GM23338 (cell line): Measurements from ENCODE around the gene PPHLN1. TPM values are rescaled to one million over a fixed set of nuclear protein-coding genes. Genes with fewer than 3 reads are reported as not detected.

Source experiments
- ATAC-seq: fragments of 200-7000 bp; cut with Tn5 transposase; 3 replicates; pipeline ENCODE4 v1.9.1; 2020
- DNase-seq: peaks from one replicate; pipeline ENCODE4 v3.0.0-alpha.2; 2015; ENCODE audit warnings: low spot score
- H2AFZ ChIP-seq: fragments of 200-600 bp; sonication (generic); 2 replicates; pipeline ENCODE4 v1.8.0; 2016; ENCODE audit warnings: antibody characterized with exemption, mild to moderate bottlenecking, moderate library complexity
- H3F3A ChIP-seq: fragments of 200-600 bp; sonication (generic); replicated peaks from 2 replicates; pipeline ENCODE4 v1.8.0; 2017; ENCODE audit warnings: antibody characterized with exemption, mixed run types, low read depth
- H3K27ac ChIP-seq: fragments of 200-600 bp; sonication (generic); 2 replicates; pipeline ENCODE4 v1.6.1; 2016; ENCODE audit warnings: low read depth
- H3K27me3 ChIP-seq: fragments of 200-600 bp; sonication (generic); 2 replicates; pipeline ENCODE4 v1.8.0; 2016; ENCODE audit warnings: mild to moderate bottlenecking, mixed run types, moderate library complexity; ENCODE audit not compliant: insufficient read depth
- H3K36me3 ChIP-seq: fragments of 200-600 bp; sonication (generic); 2 replicates; pipeline ENCODE4 v1.8.0; 2016; ENCODE audit warnings: mild to moderate bottlenecking; ENCODE audit not compliant: insufficient read depth
- H3K4me1 ChIP-seq: fragments of 200-600 bp; sonication (generic); 2 replicates; pipeline ENCODE4 v1.8.0; 2016; ENCODE audit warnings: mild to moderate bottlenecking, moderate library complexity; ENCODE audit not compliant: insufficient read depth
- H3K4me2 ChIP-seq: fragments of 200-600 bp; sonication (generic); 2 replicates; pipeline ENCODE4 v1.7.1; 2017; ENCODE audit warnings: mixed run types
- H3K4me3 ChIP-seq: fragments of 200-600 bp; sonication (generic); 2 replicates; pipeline ENCODE4 v1.6.1; 2016; ENCODE audit warnings: mixed run types
- H3K79me2 ChIP-seq: fragments of 200-600 bp; sonication (generic); replicated peaks from 2 replicates; pipeline ENCODE4 v1.8.0; 2017; ENCODE audit warnings: mild to moderate bottlenecking; ENCODE audit not compliant: insufficient read depth
- H3K9me2 ChIP-seq: fragments of 200-600 bp; sonication (generic); 2 replicates; pipeline ENCODE4 v1.8.0; 2017; ENCODE audit not compliant: insufficient read depth
- H4K20me1 ChIP-seq: fragments of 200-600 bp; sonication (generic); replicated peaks from 2 replicates; pipeline ENCODE4 v1.8.0; 2017; ENCODE audit warnings: mild to moderate bottlenecking; ENCODE audit not compliant: insufficient read depth
- H3K27ac Mint-ChIP-seq: 2 replicates; pipeline ENCODE4 v1.8.0; 2020; ENCODE audit warnings: inconsistent platforms, mild to moderate bottlenecking, moderate library complexity, mixed read lengths
- H3K27me3 Mint-ChIP-seq: 3 replicates; pipeline ENCODE4 v1.8.0; 2022; ENCODE audit warnings: low read depth, mild to moderate bottlenecking, moderate library complexity, mixed read lengths, inconsistent platforms; ENCODE audit not compliant: insufficient read depth, poor library complexity
- H3K36me3 Mint-ChIP-seq: 3 replicates; pipeline ENCODE4 v1.8.0; 2021; ENCODE audit warnings: low read depth, mild to moderate bottlenecking, inconsistent platforms, moderate library complexity, mixed read lengths
- H3K4me1 Mint-ChIP-seq: 3 replicates; pipeline ENCODE4 v1.8.0; 2020; ENCODE audit warnings: mild to moderate bottlenecking, inconsistent platforms, mixed read lengths
- H3K4me3 Mint-ChIP-seq: 3 replicates; pipeline ENCODE4 v1.8.0; 2021; ENCODE audit warnings: moderate library complexity, mild to moderate bottlenecking, inconsistent platforms, mixed read lengths
- H3K9me3 Mint-ChIP-seq: 3 replicates; pipeline ENCODE4 v1.8.0; 2020; ENCODE audit warnings: moderate library complexity, mild to moderate bottlenecking, inconsistent platforms, mixed read lengths
- CREB1 ChIP-seq: fragments of 250-450 bp; sonication (Bioruptor Pico); IDR thresholded peaks from 2 replicates; pipeline ENCODE4 v1.5.0; 2020; ENCODE audit warnings: low read depth, mild to moderate bottlenecking, moderate library complexity
- EZH2phosphoT487 ChIP-seq: fragments of 200-600 bp; sonication (generic); IDR thresholded peaks from one replicate; pipeline ENCODE4 v1.8.1; 2018; ENCODE audit warnings: antibody characterized with exemption; ENCODE audit not compliant: unreplicated experiment
- JUNB ChIP-seq: IDR thresholded peaks from one replicate; pipeline ENCODE4 v1.6.1; 2016; ENCODE audit warnings: antibody characterized with exemption; ENCODE audit not compliant: unreplicated experiment
- POLR2AphosphoS5 ChIP-seq: IDR thresholded peaks from 2 replicates; pipeline ENCODE4 v1.6.1; 2016; ENCODE audit warnings: antibody characterized with exemption, low read depth
- STAT1 ChIP-seq: IDR thresholded peaks from one replicate; pipeline ENCODE4 v1.6.1; 2016; ENCODE audit warnings: antibody characterized with exemption; ENCODE audit not compliant: unreplicated experiment
- ZNF114 ChIP-seq: fragments of 250-450 bp; sonication (Bioruptor Pico); IDR thresholded peaks from 2 replicates; pipeline ENCODE4 v1.5.0; 2020; ENCODE audit warnings: mild to moderate bottlenecking, moderate library complexity
- ZNF331 ChIP-seq: fragments of 250-450 bp; sonication (Bioruptor Pico); IDR thresholded peaks from 2 replicates; pipeline ENCODE4 v1.5.0; 2020; ENCODE audit warnings: low read depth, mild to moderate bottlenecking, moderate library complexity
- polyA plus RNA-seq: library from polyadenylated mRNA; unstranded; fragments of >200 nt; fragmentation: Nextera tagmentation; extraction: Ambion mirVana; gene quantifications from 2 replicates; pipeline ENCODE4 v1.2.1, GENCODE V29; 2016
- total RNA-seq: library from RNA; depleted of rRNA; stranded (reverse); fragments of >200 nt; shearing (Covaris generic); gene quantifications from 2 replicates; pipeline ENCODE4 v1.2.3, GENCODE V29; 2014
- TF ChIP-seq, protein P1 (sequence below): IDR thresholded peaks from one replicate; pipeline ENCODE4 v1.6.1; 2018; ENCODE audit warnings: antibody characterized with exemption; ENCODE audit not compliant: unreplicated experiment
- TF ChIP-seq, protein P2 (sequence below), 2 experiments: fragments of 200-600 bp in 1 of 2; sonication (generic) in 1 of 2; conservative IDR thresholded peaks; 2 replicates each; pipeline versions ENCODE4 v1.5.1 to v1.6.1; 2016 to 2017; ENCODE audit warnings: antibody characterized with exemption in 2 of 2, low read depth in 2 of 2, mild to moderate bottlenecking in 2 of 2, moderate library complexity in 1 of 2
- TF ChIP-seq, protein P3 (sequence below): IDR thresholded peaks from 2 replicates; pipeline ENCODE4 v1.6.1; 2016; ENCODE audit warnings: antibody characterized with exemption

PPHLN1 gene
- total and polyA plus RNA-seq, 2 experiments from 2014 or later: 93.0 to 103 TPM

DNA sequence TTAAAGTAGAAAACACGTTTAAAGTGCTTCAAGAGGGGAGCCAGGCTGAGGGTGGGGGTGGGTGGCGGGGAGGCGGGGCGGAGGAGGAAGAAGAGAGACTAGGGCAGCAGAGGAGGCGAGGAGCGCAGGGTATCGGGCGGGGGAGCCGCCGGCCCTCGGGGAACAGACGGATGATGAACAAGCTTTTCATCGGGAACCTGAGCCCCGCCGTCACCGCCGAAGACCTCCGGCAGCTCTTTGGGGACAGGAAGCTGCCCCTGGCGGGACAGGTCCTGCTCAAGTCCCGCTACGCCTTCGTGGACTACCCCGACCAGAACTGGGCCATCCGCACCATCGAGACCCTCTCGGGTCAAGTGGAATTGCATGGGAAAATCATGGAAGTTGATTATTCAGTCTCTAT is 39.2 kb upstream of the PPHLN1 start:
- no peak overlapping the region for H3K27ac Mint-ChIP-seq
- H3K4me1 ChIP-seq: no peaks in the 10 kb centered on the region
- no peaks in the 10 kb centered on the region for H3K36me3 ChIP-seq
- H3K27me3 ChIP-seq: no peaks in the 10 kb centered on the region
- H3K79me2 ChIP-seq: no peaks in the 10 kb centered on the region
- H3K36me3 Mint-ChIP-seq: no peaks in the 10 kb centered on the region
- no peaks in the 10 kb centered on the region for H3K9me3 Mint-ChIP-seq
- H3F3A ChIP-seq: no peaks in the 10 kb centered on the region
- no peaks in the 10 kb centered on the region for H3K9me2 ChIP-seq
- no peak for ATAC-seq
- H3K27ac ChIP-seq: no peak overlapping the region
- TF ChIP-seq JUNB (no peak), ZNF331 (CRISPR knock-in tag) (no peak), EZH2phosphoT487 (no peak)
- TF ChIP-seq, protein P1, sequence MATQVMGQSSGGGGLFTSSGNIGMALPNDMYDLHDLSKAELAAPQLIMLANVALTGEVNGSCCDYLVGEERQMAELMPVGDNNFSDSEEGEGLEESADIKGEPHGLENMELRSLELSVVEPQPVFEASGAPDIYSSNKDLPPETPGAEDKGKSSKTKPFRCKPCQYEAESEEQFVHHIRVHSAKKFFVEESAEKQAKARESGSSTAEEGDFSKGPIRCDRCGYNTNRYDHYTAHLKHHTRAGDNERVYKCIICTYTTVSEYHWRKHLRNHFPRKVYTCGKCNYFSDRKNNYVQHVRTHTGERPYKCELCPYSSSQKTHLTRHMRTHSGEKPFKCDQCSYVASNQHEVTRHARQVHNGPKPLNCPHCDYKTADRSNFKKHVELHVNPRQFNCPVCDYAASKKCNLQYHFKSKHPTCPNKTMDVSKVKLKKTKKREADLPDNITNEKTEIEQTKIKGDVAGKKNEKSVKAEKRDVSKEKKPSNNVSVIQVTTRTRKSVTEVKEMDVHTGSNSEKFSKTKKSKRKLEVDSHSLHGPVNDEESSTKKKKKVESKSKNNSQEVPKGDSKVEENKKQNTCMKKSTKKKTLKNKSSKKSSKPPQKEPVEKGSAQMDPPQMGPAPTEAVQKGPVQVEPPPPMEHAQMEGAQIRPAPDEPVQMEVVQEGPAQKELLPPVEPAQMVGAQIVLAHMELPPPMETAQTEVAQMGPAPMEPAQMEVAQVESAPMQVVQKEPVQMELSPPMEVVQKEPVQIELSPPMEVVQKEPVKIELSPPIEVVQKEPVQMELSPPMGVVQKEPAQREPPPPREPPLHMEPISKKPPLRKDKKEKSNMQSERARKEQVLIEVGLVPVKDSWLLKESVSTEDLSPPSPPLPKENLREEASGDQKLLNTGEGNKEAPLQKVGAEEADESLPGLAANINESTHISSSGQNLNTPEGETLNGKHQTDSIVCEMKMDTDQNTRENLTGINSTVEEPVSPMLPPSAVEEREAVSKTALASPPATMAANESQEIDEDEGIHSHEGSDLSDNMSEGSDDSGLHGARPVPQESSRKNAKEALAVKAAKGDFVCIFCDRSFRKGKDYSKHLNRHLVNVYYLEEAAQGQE: no peak
- TF ChIP-seq, protein P2, sequence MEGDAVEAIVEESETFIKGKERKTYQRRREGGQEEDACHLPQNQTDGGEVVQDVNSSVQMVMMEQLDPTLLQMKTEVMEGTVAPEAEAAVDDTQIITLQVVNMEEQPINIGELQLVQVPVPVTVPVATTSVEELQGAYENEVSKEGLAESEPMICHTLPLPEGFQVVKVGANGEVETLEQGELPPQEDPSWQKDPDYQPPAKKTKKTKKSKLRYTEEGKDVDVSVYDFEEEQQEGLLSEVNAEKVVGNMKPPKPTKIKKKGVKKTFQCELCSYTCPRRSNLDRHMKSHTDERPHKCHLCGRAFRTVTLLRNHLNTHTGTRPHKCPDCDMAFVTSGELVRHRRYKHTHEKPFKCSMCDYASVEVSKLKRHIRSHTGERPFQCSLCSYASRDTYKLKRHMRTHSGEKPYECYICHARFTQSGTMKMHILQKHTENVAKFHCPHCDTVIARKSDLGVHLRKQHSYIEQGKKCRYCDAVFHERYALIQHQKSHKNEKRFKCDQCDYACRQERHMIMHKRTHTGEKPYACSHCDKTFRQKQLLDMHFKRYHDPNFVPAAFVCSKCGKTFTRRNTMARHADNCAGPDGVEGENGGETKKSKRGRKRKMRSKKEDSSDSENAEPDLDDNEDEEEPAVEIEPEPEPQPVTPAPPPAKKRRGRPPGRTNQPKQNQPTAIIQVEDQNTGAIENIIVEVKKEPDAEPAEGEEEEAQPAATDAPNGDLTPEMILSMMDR (conservative IDR thresholded peaks at IDR 0.05; ENCODE audit: low read depth in 2 of 2): no peak
- TF ChIP-seq, protein P3, sequence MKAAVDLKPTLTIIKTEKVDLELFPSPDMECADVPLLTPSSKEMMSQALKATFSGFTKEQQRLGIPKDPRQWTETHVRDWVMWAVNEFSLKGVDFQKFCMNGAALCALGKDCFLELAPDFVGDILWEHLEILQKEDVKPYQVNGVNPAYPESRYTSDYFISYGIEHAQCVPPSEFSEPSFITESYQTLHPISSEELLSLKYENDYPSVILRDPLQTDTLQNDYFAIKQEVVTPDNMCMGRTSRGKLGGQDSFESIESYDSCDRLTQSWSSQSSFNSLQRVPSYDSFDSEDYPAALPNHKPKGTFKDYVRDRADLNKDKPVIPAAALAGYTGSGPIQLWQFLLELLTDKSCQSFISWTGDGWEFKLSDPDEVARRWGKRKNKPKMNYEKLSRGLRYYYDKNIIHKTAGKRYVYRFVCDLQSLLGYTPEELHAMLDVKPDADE: no peak
- no peaks in the 10 kb centered on the region for H3K27me3 Mint-ChIP-seq
- no peak overlapping the region for H3K4me3 Mint-ChIP-seq
- DNase-seq: no peak
- 0 out of 2 replicates have a peak overlapping the region, but pooled peaks have one; percentile 23 for H2AFZ ChIP-seq
- no peaks in the 10 kb centered on the region for H3K4me1 Mint-ChIP-seq
- H3K4me3 ChIP-seq: no peak overlapping the region
- H3K4me2 ChIP-seq: no peak overlapping the region
- H4K20me1 ChIP-seq: no peaks in the 10 kb centered on the region

DNA sequence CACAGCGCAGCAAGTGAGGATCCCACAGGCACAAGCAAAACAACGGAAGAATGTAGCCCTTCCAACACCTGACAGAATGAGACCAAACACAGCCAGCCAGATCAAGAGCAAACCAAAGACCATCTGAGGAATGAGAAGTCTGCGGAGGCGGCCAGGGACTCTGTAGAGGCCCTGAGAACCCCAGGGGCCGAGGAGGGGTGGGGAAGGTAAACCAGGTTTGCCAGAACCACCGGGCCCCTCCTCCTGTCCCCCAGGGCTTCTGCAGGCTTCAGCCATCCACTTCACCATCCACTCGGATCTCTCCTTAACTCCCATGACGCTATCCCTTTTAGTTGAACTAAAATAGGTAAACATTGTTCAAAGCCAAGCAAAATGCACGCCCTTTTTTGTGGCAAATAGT is 37.4 kb upstream of the PPHLN1 start:
- Histone ChIP-seq H3K4me3 (no peak overlapping the region), H3K4me1 (no peaks in the 10 kb centered on the region), H3K27ac (no peak overlapping the region), H3K36me3 (no peaks in the 10 kb centered on the region), H3K4me2 (no peak overlapping the region), H3K79me2 (no peaks in the 10 kb centered on the region), H3K9me2 (no peaks in the 10 kb centered on the region), H4K20me1 (no peaks in the 10 kb centered on the region), H3K27me3 (no peaks in the 10 kb centered on the region), H2AFZ (no peak overlapping the region), H3F3A (no peaks in the 10 kb centered on the region)
- Mint-ChIP-seq H3K4me3 (no peak overlapping the region), H3K27me3 (no peaks in the 10 kb centered on the region), H3K36me3 (no peaks in the 10 kb centered on the region), H3K9me3 (no peaks in the 10 kb centered on the region), H3K4me1 (no peaks in the 10 kb centered on the region), H3K27ac (no peak overlapping the region)
- ATAC-seq (no peak), DNase-seq (no peak)
- TF ChIP-seq EZH2phosphoT487 (no peak), STAT1 (no peak), ZNF331 (CRISPR knock-in tag) (no peak), JUNB (no peak), POLR2AphosphoS5 (no peak), ZNF114 (CRISPR knock-in tag) (no peak), CREB1 (CRISPR knock-in tag) (no peak)
- TF ChIP-seq, protein P1: no peak
- TF ChIP-seq, protein P3: no peak
